GM21515 (cell line): ENCODE measurements around the gene ALX4.

Experiments used
- ATAC-seq: cut with Tn5 transposase; IDR thresholded peaks from one replicate; pipeline ENCODE4 v1.9.1; 2021; ENCODE audit not compliant: unreplicated experiment

The ALX4 gene

GRCh38 chr11:44246726-44247125, 63.2 kb downstream of the ALX4 start:
- ATAC-seq = no peak

DNA sequence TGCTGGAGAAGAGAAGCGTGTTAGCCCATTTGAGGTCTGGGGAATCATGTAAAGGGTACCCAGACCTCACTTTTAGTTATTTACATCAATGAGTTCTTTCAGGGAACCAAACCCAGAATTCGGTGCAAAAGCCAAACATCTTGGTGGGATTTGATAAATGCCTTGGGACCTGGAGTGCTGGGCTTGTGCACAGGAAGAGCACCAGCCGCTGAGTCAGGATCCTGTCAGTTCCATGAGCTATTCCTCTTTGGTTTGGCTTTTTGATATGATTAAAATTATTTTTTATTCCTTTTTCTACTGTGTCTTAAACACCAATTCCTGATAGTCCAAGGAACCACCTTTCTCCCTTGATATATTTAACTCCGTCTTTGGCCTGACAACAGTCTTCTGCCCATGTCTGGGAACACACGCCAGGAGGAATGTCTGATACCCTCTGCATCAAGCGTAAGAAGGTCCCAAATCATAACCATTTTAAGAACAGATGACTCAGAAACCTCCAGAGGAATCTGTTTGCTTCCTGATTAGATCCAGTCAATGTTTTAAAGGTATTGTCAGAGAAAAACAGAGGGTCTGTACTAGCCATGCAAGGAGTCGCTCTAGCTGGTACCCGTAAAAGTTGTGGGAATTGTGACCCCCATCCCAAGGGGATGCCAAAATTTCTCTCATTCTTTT, 65.2 kb downstream of the ALX4 start:
- no peak for ATAC-seq

DNA sequence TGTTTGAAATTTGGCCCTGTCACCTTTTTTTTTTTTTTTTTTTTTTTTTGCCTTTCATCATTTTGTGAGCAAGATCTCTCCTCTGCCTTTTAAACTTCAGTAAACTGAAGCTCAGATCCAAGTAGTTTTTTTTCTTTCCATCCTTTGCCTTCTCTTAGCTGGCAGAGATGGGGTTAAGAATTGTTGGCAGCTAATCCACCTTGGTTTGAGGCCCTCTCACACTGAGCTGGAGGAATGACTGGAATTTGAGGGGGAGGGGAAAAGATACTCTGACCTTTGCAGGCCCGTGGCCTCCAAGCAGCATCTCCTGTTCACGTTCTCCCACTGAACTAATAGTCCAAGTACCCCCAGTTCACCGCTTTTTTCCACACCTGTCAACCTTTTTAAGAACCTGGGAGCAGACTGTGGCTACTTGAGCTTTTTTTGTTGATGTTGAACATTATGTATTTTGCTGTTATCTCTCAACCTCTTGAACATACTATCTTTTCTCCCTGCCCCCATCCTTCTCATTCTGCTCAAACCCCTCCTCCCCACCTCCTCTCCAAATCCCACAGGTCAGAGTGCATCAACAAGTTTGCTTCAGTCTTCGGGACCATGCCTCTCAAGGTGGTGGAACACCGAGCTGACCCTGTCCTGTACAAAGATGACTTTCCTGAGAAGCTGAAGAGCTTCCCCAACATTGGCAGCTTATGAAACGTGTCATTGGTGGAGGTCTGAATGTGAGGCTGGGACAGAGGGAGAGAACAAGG, 66.2 kb downstream of the ALX4 start:
- ATAC-seq = no peak

DNA sequence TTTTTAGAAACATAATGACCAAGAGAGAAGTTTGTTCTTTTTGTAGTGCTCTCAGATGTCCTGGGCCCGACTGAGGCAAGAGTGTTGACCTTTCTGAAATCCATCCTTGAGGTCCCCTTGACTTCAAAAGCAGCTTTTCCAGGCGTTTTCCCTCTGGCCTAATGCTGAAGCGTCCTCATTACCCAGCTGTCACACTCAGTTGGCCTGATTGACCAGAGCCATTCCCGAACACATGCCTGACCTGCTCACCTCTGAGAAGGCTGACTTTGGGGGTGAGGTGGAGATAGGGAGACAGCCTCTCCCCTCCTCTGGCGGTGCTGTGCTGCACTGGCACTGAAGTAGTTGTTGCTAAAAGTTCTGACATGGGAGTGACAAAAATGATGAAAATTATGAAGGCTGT, 66.9 kb downstream of the ALX4 start:
- no peak for ATAC-seq

DNA sequence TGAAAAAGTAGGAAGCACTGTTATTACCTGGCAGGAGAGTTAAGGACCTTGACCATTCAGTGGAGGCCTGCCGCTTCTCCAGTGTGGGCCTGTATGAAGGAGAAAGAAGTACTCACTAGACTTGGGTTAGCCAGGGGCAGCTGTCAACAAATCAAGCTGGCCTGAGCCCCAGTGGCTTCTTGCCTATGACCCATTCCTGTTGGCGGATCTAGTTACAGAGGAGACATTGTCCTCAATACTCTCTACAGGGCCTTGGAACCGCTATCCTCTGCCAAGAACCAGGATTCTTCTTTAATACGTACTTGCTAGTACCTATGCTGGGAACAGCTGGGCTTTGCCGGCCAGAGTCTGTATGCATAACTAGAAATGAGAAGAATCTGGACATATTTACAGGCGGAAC, 68.1 kb downstream of the ALX4 start:
- ATAC-seq = no peak

DNA sequence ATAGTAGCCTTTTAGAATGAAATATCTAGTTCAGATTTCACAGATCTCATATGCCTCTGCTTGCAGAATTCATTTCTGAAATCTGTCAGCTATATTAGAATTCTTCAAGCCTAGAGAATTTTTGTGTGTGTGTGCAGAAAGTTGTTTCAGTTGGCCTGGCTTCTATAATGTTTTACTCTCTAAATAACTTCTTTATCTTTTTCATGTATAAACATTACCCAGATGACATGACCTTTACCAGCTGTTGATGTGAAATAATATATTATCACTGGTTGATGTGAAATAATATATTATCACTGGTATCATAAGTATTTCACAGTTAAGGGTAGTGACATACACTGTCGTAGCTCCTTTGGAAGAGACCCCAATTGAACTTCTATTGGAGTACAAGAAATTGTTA, 72.8 kb downstream of the ALX4 start:
- no peak for ATAC-seq

GRCh38 chr11:44236296-44236695, 73.6 kb downstream of the ALX4 start:
- ATAC-seq = no peak

- no peak for ATAC-seq
Observed at GRCh38 chr11:44235765-44236201, 74.2 kb downstream of the ALX4 start.

- ATAC-seq = no peak
Observed at GRCh38 chr11:44229624-44230023, 80.3 kb downstream of the ALX4 start.

GRCh38 chr11:44229098-44229497, 80.8 kb downstream of the ALX4 start:
- ATAC-seq = no peak

DNA sequence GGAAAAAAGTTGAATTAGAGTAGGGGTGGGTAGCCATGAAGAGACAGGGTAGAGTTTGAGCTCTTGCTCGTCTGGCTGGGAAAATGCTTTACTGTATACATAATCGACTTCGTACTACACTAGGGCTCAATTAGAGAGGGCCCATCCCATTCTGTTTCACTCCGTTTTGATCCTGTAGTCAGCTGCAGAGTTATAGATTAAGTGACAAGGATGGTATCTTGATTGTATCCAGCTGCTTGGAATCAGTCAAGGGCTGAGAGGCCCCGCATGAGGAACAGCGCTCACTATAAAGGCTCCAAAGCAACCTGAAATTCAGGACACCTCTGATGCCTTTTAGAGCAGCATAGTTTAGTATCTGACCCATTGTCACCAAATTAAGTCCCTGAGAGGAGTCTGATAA, 81.6 kb downstream of the ALX4 start:
- ATAC-seq = no peak

- ATAC-seq = no peak
Observed at GRCh38 chr11:44226945-44227344, 83.0 kb downstream of the ALX4 start.

GRCh38 chr11:44226490-44226889, 83.4 kb downstream of the ALX4 start:
- no peak for ATAC-seq

- ATAC-seq = no peak
Observed at GRCh38 chr11:44224867-44225501, 85.0 kb downstream of the ALX4 start.

- no peak for ATAC-seq
Observed at GRCh38 chr11:44223238-44223637, 86.7 kb downstream of the ALX4 start.

DNA sequence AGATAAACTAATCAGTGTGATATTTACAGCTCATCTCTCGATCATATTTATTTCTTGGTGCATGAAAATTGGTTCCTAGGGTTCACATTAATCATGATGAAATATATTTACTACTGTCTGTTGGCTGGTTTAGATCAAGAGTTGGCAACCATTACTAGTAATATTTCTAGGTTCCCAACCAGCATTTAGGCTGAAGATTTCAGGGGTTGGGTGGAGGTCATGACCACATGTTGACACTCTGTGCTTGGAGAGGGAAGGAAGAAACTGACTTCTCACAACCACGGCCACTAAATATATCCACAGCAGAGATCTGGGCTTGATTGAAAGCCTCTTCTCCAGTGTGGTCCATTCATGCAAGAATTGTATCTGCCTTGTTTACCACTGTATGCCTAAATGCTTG, 87.9 kb downstream of the ALX4 start:
- ATAC-seq = no peak

DNA sequence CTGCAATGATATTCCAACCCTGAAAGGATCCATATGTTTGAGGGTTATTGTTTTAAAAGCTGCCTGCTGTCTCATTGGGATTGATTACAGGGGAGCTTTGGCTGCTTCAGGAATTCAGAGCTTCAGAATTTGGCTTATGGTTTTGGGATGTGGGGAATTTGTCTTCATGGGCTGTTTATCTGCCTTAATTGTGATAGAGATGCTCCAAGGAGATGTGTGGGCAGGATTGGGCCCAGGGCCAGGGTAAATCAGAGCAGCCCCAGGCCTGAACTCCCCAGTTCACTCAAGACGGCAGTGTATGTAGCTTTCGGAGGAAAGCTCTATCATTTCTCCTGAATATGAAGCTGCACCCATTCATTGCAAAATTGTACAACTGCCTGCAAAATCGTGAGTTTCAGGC, 88.5 kb downstream of the ALX4 start:
- no peak for ATAC-seq

GRCh38 chr11:44219830-44220796, 89.8 kb downstream of the ALX4 start:
- ATAC-seq = no peak

- no peak for ATAC-seq
Observed at GRCh38 chr11:44217432-44217831, 92.5 kb downstream of the ALX4 start.

GRCh38 chr11:44213148-44213547, 96.8 kb downstream of the ALX4 start:
- ATAC-seq = no peak

DNA sequence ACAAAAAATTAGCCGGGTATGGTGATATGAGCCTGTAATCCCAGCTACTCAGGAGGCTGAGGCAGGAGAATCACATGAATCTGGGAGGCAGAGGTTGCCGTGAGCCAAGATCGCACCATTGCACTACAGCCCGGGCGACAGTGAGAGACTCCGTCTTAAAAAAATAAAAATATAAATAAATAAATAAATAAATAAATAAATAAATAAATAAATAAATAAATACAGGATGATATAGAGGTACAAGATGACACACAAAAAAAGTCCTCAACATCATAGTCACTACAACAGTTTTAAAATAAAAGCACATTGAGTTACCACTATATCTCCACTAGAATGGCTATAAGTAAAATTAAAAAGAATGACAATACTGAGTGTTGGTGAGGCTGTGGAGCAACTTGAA, 97.8 kb downstream of the ALX4 start:
- no peak for ATAC-seq
